Measurements from ENCODE around the gene ALLC. TPM values are rescaled to one million over a fixed set of nuclear protein-coding genes. Genes with fewer than 3 reads are reported as not detected.

Gene ALLC
- total RNA-seq, 1 donor from 2014 or later = 0.13 TPM

DNA sequence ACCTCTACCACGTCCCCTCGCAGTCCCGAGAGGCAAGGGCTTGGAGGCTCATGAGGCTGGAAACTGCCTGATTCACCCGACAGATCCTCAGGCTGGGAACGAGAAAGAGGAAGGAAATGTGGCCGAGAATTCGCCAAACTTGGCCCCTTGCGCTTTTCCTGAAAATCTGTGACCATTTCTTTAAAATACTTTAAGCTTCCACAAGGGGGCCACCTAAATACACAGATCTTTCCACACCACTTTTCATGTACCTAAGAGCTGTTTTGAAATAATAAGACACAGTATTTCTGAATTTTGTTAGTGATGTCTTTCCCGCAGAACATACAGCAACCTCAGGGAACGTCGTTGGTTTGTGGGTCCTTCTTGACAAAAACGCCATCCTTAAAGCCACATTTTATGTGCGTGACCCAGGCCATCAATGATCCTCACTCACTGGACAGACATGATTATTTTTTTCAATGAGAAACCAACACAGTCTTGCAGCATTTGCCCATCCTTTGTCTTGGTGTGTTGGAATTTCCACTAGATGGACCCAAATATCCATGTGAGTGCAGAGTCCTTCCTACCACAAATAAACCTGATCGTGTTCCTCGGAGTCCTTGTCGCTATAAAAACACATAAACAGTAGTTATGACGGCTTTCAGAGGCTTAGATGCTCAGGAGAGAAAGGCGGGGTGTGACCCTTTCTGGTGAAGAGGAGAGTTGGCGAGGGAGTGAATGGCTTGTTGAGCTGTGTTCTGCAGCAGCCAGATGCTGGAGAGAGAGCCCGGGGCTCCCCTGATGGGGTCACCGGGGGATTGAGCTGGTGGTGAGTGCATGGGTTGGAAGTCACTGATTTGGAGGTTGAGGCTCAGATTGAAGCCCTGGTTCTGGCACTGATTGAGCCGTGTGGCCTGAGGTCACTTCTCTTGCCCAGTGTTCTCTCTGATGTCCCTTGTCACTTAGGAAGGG, 70.4 kb downstream of the ALLC start:
- no peak for DNase-seq (ENCODE audit: low read depth)

DNA sequence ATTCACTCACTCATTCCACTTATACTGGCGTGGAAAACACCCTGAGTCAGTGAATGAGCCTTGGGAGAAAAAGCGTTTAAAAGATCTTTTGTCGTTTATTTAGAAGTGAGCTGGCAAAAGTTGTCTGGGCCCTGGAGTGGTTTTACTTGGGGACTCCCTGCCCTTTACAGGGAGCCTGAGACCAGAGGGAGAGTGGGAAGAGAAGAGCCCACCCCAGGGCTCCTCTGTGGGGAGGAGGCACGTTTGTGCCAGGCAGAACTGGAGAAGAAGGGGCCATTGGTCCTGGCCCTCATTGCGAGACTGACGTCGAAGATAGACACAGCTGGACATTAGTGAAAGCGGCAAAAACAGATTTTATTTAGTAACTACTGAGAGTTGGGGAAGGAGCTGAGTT, 71.1 kb downstream of the ALLC start:
- no peak for DNase-seq (ENCODE audit: low read depth)

More for the DNA sequence above, 70.4 kb downstream of the ALLC start:
- TF ChIP-seq, protein P1, sequence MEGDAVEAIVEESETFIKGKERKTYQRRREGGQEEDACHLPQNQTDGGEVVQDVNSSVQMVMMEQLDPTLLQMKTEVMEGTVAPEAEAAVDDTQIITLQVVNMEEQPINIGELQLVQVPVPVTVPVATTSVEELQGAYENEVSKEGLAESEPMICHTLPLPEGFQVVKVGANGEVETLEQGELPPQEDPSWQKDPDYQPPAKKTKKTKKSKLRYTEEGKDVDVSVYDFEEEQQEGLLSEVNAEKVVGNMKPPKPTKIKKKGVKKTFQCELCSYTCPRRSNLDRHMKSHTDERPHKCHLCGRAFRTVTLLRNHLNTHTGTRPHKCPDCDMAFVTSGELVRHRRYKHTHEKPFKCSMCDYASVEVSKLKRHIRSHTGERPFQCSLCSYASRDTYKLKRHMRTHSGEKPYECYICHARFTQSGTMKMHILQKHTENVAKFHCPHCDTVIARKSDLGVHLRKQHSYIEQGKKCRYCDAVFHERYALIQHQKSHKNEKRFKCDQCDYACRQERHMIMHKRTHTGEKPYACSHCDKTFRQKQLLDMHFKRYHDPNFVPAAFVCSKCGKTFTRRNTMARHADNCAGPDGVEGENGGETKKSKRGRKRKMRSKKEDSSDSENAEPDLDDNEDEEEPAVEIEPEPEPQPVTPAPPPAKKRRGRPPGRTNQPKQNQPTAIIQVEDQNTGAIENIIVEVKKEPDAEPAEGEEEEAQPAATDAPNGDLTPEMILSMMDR (IDR thresholded peaks at IDR 0.05; ENCODE audit: insufficient read depth, low read length, poor library complexity, severe bottlenecking) = peak; percentile 24
- Histone ChIP-seq H3K27me3 (ENCODE audit: control insufficient read depth, insufficient read depth, low read length) (no peaks in the 10 kb centered on the region), H3K4me3 (ENCODE audit: low read depth, low read length) (no peak overlapping the region), H3K36me3 (ENCODE audit: control insufficient read depth, insufficient read depth, low read length) (no peaks in the 10 kb centered on the region)

DNA sequence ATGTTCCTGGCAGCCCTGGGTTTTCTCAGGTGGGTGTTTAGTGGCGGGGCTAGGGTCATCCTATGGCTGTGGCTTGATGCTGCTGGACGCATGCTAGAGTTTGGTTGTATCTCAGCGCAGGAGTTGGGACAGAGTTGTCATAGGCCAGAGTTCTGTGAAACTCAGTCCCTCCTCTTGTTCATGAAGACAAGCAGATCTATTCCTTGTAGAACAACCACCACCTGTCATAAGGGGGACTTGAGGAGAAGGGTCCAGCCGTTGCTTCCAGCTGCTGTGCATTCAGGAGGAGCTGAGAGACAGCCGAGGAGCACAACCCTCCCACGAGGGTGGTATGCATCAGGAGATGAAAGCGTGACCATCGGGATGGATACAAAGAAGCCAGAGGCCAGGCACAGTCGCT, 71.8 kb downstream of the ALLC start:
- TF ChIP-seq, protein P1 (IDR thresholded peaks at IDR 0.05; ENCODE audit: insufficient read depth, low read length, poor library complexity, severe bottlenecking) = no peak
- no peak overlapping the region for H3K4me3 ChIP-seq (ENCODE audit: low read depth, low read length)
- H3K36me3 ChIP-seq (ENCODE audit: control insufficient read depth, insufficient read depth, low read length) = no peaks in the 10 kb centered on the region
- no peak for DNase-seq (ENCODE audit: low read depth)
- H3K27me3 ChIP-seq (ENCODE audit: control insufficient read depth, insufficient read depth, low read length) = no peaks in the 10 kb centered on the region

More for the DNA sequence above, 71.1 kb downstream of the ALLC start:
- Histone ChIP-seq H3K4me3 (ENCODE audit: low read depth, low read length) (no peak overlapping the region), H3K27me3 (ENCODE audit: control insufficient read depth, insufficient read depth, low read length) (no peaks in the 10 kb centered on the region), H3K36me3 (ENCODE audit: control insufficient read depth, insufficient read depth, low read length) (no peaks in the 10 kb centered on the region)
- TF ChIP-seq, protein P1 (IDR thresholded peaks at IDR 0.05; ENCODE audit: insufficient read depth, low read length, poor library complexity, severe bottlenecking) = no peak

DNA sequence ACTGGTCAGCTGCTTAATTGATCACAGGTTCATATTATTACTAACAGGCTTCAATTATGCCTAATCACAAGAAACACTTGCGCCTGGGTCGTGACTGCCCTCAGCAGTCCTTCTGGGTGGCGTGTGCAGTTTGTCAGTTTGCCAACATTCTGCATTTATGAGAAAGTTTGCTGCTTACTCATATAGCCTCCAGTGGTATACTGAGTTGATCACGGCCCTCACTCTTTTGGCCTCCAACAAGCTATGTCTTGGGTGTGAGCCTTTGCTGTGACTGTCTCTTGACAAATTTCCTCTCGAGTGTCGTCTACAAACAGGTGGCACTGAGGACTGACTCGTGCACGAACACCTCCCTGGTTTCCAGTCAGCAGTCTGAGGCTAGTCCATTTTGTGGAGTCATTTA, 72.6 kb downstream of the ALLC start:
- TF ChIP-seq, protein P1 (IDR thresholded peaks at IDR 0.05; ENCODE audit: insufficient read depth, low read length, poor library complexity, severe bottlenecking) = no peak
- DNase-seq (ENCODE audit: low read depth) = no peak
- no peaks in the 10 kb centered on the region for H3K27me3 ChIP-seq (ENCODE audit: control insufficient read depth, insufficient read depth, low read length)
- no peak overlapping the region for H3K4me3 ChIP-seq (ENCODE audit: low read depth, low read length)
- no peaks in the 10 kb centered on the region for H3K36me3 ChIP-seq (ENCODE audit: control insufficient read depth, insufficient read depth, low read length)

DNA sequence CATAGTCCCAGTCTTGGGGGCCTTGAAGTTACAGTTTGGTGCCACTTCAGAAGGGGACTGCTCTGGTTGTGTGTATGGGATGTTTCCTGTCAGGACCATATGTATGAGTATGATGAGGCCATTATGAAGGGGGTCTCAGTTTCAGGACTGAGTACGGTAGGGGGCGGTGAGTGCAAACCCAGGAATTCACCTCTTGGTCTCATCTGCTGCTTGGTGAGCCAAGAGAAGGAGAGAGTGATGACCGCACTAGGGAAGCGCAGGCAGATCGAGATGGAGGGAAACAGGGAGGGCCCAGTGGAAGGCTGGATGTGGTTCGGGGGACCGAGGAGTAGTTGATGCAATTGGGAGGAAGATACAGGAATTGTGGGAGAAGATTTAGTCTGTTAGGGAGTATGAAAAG, 73.8 kb downstream of the ALLC start:
- H3K4me3 ChIP-seq (ENCODE audit: low read depth, low read length) = no peak overlapping the region
- no peaks in the 10 kb centered on the region for H3K36me3 ChIP-seq (ENCODE audit: control insufficient read depth, insufficient read depth, low read length)
- no peaks in the 10 kb centered on the region for H3K27me3 ChIP-seq (ENCODE audit: control insufficient read depth, insufficient read depth, low read length)
- TF ChIP-seq, protein P1 (IDR thresholded peaks at IDR 0.05; ENCODE audit: insufficient read depth, low read length, poor library complexity, severe bottlenecking) = no peak
- DNase-seq (ENCODE audit: low read depth) = no peak

Measured in kidney epithelial cell (primary cell).